ENCODE results near the gene MAP2K3.
"Not testable (repeated sequence)": the region's sequence is repeated elsewhere in the genome, so short reads cannot be mapped to it uniquely, and the experiment has no call there.

DNA sequence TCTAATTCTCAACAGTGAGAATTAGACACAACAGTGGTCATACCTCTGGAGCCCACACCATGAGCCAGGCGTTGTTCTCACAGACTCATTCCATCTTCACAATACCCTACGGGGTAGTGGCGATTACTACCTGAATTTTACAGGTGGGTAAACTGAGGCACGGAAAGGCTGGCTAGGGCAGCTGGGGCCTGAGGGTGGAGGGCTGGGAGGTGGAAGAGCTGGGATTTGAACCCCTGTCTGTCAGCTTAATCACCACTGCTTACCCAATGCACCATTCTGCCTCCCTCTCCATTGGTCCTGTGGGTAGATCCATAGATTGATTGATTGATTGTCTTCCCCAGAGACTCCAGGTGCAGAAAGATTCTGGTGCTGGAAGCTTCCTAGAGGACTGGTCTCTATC, 60.3 kb downstream of the MAP2K3 start:
- TF ChIP-seq SNAI2 (CRISPR knock-in tag; IDR thresholded peaks at IDR 0.05); ZNF565 (CRISPR knock-in tag; conservative IDR thresholded peaks at IDR 0.05; ENCODE audit: low read depth): not testable (repeated sequence)
- TF ChIP-seq, protein P1, sequence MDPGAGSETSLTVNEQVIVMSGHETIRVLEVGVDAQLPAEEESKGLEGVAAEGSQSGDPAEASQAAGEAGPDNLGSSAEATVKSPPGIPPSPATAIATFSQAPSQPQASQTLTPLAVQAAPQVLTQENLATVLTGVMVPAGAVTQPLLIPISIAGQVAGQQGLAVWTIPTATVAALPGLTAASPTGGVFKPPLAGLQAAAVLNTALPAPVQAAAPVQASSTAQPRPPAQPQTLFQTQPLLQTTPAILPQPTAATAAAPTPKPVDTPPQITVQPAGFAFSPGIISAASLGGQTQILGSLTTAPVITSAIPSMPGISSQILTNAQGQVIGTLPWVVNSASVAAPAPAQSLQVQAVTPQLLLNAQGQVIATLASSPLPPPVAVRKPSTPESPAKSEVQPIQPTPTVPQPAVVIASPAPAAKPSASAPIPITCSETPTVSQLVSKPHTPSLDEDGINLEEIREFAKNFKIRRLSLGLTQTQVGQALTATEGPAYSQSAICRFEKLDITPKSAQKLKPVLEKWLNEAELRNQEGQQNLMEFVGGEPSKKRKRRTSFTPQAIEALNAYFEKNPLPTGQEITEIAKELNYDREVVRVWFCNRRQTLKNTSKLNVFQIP (CRISPR knock-in tag; IDR thresholded peaks at IDR 0.05; ENCODE audit: borderline replicate concordance, low read depth): not testable (repeated sequence)
- TF ChIP-seq, protein P2, sequence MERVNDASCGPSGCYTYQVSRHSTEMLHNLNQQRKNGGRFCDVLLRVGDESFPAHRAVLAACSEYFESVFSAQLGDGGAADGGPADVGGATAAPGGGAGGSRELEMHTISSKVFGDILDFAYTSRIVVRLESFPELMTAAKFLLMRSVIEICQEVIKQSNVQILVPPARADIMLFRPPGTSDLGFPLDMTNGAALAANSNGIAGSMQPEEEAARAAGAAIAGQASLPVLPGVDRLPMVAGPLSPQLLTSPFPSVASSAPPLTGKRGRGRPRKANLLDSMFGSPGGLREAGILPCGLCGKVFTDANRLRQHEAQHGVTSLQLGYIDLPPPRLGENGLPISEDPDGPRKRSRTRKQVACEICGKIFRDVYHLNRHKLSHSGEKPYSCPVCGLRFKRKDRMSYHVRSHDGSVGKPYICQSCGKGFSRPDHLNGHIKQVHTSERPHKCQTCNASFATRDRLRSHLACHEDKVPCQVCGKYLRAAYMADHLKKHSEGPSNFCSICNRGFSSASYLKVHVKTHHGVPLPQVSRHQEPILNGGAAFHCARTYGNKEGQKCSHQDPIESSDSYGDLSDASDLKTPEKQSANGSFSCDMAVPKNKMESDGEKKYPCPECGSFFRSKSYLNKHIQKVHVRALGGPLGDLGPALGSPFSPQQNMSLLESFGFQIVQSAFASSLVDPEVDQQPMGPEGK (CRISPR knock-in tag; IDR thresholded peaks at IDR 0.05; ENCODE audit: borderline replicate concordance): not testable (repeated sequence)
